ENCODE measurements around the gene MINDY4B.

Gene MINDY4B

DNA sequence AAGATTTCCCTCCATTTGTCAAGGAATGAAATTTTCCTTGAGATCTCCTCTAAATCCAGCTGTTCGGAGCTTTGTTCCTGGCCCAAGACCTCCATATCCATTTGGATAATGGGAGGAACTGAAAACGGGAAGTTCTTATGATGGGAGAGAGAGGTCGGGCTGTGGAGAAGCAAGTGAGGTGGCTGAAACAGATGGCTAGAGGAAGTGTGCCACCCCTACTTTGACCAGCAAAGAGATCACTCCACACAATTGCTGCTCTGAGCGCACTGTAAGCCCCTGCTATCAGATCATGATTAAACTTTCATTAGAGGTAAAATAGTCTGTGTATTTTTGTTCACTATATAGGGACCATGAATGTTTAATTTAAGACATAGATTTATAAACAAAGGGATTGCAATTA, at the start of gene MINDY4B:
MINDY4B (minus strand) TSS at position 101 of the 400 bp plus-strand sequence; CDS start at position 101, 0 bp downstream.
- no peak for DNase-seq (ENCODE audit: low spot score)

DNA sequence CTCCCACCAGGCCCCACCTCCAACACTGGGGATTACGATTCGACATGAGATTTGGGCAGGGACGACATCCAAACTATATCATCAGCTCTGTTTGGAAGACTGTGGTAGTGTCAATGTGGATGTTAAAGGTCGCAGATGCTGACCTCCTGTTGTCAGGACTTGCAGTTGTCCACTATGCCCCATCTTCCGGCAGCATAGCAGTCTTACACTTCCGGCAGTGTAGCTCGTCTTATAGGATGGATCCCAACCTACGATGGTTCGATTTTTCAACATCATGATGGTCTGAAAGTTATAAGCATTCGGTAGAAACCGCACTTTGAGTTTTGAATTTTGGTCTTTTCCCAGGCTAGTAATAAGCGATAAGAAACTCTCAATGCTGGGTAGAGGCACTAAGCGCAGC, 46.7 kb upstream of the MINDY4B start:
- no peak for DNase-seq (ENCODE audit: low spot score)

- no peak for DNase-seq (ENCODE audit: low spot score)
Measured at GRCh38 chr3:150945226-150946032, 40.2 kb upstream of the MINDY4B start.

DNA sequence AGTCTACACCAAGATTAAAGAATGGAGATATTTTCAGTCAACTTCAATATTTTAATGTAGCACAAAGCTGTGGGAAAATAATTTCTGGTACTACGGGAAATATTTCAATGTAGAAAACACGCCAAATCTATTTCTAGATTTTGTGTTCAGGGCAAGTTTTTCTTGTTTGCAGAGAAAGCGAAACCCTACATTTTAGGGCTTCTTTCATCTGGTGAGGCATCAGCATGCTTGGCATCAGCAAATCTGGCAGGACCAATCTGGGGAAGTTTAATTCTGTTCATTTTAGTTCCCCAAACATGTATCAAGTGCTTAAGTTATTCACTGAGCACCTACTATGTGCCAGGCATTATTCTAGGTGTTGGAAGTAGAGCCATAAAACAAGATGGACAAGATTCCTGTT, 37.0 kb upstream of the MINDY4B start:
- DNase-seq (ENCODE audit: low spot score): no peak

GRCh38 chr3:150936693-150937092, 31.5 kb upstream of the MINDY4B start:
- no peak for DNase-seq (ENCODE audit: low spot score)

DNA sequence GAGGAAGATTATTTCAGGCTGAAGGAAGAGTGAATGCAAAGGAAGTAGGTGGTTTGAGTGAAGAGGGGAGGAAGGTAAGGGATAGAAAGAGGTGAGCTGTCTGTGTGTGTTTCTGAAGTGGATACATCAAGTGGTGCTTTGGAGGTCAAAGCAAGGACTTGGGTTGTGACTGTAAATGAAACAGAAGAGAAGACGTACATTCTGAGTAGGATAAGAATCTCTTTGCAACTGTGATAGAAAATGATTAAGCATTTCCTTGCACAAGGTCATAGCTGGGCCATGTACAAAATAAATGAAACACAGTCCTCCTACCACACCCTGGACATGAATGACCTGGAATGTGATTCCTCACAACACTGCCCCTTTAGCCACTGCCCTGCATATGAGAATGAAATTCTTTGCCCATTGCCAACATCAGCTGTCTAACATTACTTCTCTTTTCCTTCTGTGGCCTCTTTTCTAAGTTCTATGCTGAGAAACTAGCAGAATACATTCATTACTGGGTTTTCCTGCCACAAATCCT, 28.3 kb upstream of the MINDY4B start:
- no peak for DNase-seq (ENCODE audit: low spot score)

GRCh38 chr3:150931745-150932144, 26.5 kb upstream of the MINDY4B start:
- DNase-seq (ENCODE audit: low spot score): no peak

DNA sequence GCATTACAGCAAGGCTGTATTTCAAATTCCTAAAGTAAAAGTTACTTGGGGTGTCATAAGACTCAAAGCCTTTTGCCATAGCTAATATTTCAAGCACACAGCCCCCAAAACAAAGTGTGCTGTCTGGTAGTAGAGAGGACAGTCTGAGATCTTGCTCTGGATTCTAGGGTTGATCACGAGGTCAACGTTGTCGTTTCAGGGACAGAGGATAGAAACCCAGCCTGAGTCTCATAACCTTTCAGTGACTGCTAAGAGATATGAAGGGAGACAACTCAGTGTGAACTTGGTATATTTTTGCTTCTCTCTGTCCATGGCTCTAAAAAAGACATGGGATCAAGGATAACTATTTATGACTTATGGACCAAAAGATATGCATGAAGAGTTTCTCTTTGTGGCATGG, 25.6 kb upstream of the MINDY4B start:
- no peak for DNase-seq (ENCODE audit: low spot score)

DNA sequence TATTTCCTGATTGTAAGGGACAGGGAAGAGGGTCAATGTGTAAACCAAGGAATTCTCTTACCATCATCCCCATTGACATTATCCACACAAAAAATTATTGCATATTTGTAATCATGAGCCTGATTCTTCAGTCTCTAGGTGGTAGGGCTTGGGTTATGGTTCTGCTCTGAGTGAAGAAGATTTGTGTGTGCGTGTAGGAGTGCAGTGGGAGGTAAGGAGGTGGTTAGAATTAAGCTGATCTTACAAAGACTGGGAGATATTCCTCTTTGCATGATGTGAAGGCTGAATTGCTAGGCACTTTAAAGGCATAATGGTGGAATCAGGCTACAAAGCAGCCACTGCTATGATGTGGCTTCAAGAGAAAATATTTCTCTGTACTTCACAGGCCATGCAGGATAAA, 23.0 kb upstream of the MINDY4B start:
- DNase-seq (ENCODE audit: low spot score): no peak

GRCh38 chr3:150926328-150926727, 21.1 kb upstream of the MINDY4B start:
- no peak for DNase-seq (ENCODE audit: low spot score)

DNA sequence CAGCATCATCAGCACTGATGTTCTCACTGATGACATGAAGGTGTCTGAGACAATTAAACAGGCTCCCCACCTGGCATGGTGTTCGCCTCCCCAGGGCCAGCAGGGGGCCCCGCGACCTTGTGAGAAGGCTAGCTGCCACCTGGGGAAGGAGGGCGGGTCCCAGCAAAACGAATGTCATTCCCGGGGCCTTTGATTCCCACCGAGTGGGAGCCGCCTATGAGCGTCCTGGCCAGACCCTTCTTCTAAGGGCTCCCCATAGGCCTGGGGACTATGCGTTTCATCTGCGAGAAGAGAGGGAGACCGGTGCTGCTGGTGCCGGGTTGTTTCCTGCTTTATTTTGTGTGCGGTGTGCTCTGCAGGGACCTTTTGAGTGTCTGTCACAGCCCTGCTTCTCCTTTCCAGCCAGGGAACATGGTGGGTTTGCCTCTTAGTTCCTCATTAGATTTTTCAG, 20.5 kb upstream of the MINDY4B start:
- peak; percentile 19 for DNase-seq (ENCODE audit: low spot score)

- DNase-seq (ENCODE audit: low spot score): no peak
Measured at GRCh38 chr3:150922611-150923010, 17.4 kb upstream of the MINDY4B start.

DNA sequence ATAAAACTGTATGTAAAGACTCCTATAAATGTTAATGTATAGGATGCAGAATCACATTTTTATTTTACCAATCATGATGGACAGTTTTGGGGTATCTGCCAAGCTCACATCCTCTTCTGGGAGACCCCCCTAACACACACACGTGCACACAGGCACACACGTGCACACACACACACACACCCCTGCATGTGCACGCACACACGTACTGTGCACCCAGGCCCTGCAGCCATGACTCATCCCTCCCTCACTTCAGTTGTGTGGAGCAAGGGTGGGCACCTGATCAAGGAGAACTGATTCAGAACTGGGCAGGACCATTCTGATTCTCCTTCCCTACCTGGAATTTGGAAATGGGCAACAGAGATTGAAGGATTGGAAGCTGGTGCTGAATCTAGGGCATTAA, 16.0 kb upstream of the MINDY4B start:
- DNase-seq (ENCODE audit: low spot score): no peak

DNA sequence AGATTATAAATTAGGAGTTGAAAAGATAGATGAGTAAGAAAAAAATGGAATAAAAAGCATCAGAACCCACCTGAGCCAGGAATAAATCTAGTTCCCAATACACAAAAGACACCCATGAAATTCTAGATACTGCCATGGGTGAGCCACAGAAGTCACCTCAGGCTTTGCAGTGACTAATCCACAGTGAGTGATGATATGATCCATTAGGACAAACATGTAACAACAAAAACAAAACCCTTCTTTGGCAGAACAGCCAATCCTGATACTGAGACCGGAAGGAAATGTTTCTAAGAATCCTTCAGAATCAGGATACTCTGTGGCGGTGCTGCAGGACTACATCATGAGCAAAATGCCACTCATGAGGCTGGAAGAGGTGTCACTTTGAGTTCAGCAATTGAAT, 15.0 kb upstream of the MINDY4B start:
- DNase-seq (ENCODE audit: low spot score): no peak

- DNase-seq (ENCODE audit: low spot score): no peak
Measured at GRCh38 chr3:150917951-150918350, 12.7 kb upstream of the MINDY4B start.

- no peak for DNase-seq (ENCODE audit: low spot score)
Measured at GRCh38 chr3:150913133-150913922, 8.1 kb upstream of the MINDY4B start.

GRCh38 chr3:150912501-150912900, 7.3 kb upstream of the MINDY4B start:
- DNase-seq (ENCODE audit: low spot score): no peak

- DNase-seq (ENCODE audit: low spot score): no peak
Measured at GRCh38 chr3:150911771-150912170, 6.5 kb upstream of the MINDY4B start.

DNA sequence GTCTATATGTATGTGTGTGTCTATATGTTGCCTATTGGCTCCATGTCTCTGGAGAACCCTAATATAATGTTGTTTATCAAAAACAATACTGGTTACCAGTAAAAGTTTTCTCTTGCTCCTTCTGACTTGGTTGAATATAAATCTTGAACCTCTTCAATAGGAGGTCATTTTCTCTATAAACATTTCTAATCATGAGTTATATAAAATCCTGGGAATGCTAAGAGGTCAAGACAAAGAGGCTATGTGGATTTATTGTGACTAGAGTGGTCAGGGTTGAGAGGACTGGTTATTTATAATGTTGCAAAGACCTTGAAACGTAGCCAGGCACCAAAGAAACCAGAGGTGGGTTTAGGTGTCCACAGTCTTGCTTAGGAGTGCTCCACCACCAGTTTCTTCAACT, 1.2 kb upstream of the MINDY4B start:
- DNase-seq (ENCODE audit: low spot score): no peak

GRCh38 chr3:150905746-150906145, 507 bp upstream of the MINDY4B start:
- DNase-seq (ENCODE audit: low spot score): no peak

GRCh38 chr3:150902988-150903387, 2.3 kb downstream of the MINDY4B start:
- no peak for DNase-seq (ENCODE audit: low spot score)

DNA sequence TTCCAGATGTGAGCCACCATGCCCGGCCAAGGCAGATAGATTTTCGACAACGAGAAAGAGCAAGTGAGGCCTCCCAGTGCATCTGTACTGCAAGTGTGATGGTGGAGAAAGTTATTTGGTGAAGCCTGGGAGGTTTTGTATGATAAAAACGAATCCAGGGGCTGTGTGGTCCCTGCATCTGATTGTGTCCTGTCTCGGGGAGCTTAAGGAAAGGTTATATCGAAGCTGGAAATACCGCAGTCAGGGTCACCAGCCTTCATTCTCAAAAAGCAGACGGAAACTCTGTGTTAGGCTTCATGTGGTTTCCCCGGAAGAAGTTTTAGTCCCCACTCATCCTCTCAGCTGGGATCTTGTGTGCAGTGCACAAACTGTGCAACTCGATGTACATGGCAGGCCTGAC, 3.4 kb downstream of the MINDY4B start:
- DNase-seq (ENCODE audit: low spot score): no peak

DNA sequence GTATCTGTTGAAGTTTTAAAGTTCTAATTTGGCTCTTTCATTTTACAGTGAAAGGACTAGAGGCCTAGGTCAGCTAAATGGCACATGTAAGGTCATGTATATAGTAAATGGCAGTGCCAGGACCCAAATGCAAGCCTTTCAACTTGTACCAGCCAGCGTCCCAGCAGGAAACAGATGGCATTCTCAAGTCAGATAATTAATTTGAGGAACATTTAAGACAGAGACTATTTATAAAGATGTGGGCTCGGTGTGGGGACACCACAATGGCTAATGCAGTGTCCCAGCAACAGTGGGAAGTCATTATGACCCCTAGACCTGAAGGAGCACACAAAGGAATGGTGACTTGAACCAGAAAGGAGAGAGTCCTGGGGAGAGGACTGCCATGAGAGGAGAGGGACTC, 6.1 kb downstream of the MINDY4B start:
- no peak for DNase-seq (ENCODE audit: low spot score)
